Activated T-cell treated with anti-CD3 and anti-CD28 coated beads, Interleukin-2, amount 50 U/mL, for 72 hours (primary cell): ENCODE measurements around the gene RAE1. TPM values are rescaled to one million over a fixed set of nuclear protein-coding genes. Genes with fewer than 3 reads are reported as not detected.
"Not testable (repeated sequence)": the region's sequence is repeated elsewhere in the genome, so short reads cannot be mapped to it uniquely, and the experiment has no call there.

ENCODE experiments used
- ATAC-seq, 2 donors: fragments of 150-1000 bp; cut with Tn5 transposase; replicated peaks in 1 of 2; 2 replicates each; pipeline ENCODE4 v1.10.0; 2021; ENCODE audit warnings: moderate library complexity in 2 of 2, mild to moderate bottlenecking in 1 of 2
- DNase-seq, 2 donors: peaks; one replicate each; pipeline ENCODE4 v3.0.0; 2021 to 2022; ENCODE audit warnings: mixed read lengths in 1 of 2
- H3K27ac Mint-ChIP-seq: one replicate; pipeline ENCODE4 v1.8.0; 2022; ENCODE audit warnings: mild to moderate bottlenecking, moderate library complexity, mixed read lengths
- H3K27me3 Mint-ChIP-seq: one replicate; pipeline ENCODE4 v1.8.0; 2022; ENCODE audit warnings: low read depth, mixed read lengths
- H3K36me3 Mint-ChIP-seq, 2 donors: one replicate each; pipeline ENCODE4 v1.8.0; 2022; ENCODE audit warnings: mixed read lengths in 2 of 2, mild to moderate bottlenecking in 1 of 2; ENCODE audit not compliant: insufficient read depth in 2 of 2
- H3K4me1 Mint-ChIP-seq: one replicate; pipeline ENCODE4 v1.8.0; 2022; ENCODE audit warnings: low read depth, mixed read lengths
- H3K4me3 Mint-ChIP-seq, 2 donors: one replicate each; pipeline ENCODE4 v1.8.0; 2022; ENCODE audit warnings: mild to moderate bottlenecking in 2 of 2, mixed read lengths in 2 of 2, moderate library complexity in 2 of 2
- H3K9me3 Mint-ChIP-seq, 2 donors: one replicate each; pipeline ENCODE4 v1.8.0; 2022; ENCODE audit warnings: mixed read lengths in 2 of 2
- total RNA-seq, 2 donors: library from RNA; stranded (reverse); gene quantifications; one replicate each; pipeline ENCODE4 v1.2.3, GENCODE V29; 2022

The RAE1 gene
- total RNA-seq, 2 donors from 2014 or later: 47.6 to 54.2 TPM

DNA sequence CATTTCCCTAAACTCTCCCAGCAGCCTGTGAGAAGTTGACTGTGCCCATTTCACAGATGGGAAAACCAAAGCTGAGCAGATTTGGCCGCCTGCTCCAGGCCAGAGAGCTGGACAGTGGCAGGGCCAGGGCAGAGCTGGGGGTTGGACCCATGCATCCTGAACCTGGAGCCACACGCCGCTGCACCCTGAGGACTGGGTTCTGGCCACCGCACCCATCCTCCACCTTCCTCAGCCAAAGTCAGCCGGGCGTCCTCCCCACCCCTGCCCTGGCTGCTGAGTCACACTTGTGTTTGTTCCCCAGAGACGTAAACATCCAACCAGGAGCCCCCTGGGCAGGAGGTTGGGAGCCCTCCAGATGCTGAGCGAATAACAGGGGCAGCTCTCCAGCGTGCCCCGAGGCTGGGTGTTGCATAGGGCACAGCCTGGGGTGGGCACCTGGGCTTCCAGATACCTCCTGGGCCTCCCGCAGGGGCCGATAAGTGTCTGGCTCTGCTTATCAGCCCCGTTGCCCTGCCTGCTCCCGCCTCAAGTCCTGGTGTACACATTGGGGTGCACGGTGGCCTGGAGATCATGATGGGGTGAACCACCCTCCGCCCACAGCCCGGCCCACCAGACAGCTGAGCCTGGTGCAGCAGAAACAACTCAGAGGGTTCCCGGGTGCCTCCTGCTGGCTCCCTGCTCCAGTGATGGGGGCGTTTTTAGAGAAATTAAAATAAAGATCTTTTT is 64.0 kb downstream of the RAE1 start:
- no peak overlapping the region for H3K27ac Mint-ChIP-seq
- H3K36me3 Mint-ChIP-seq: no peaks in the 10 kb centered on the region
- DNase-seq (no peak), ATAC-seq (no peak)
- H3K9me3 Mint-ChIP-seq: peaks cover 0 to 2% of the 10 kb centered on the region in 2 donors
- H3K27me3 Mint-ChIP-seq: no peaks in the 10 kb centered on the region
- no peak overlapping the region for H3K4me3 Mint-ChIP-seq
- H3K4me1 Mint-ChIP-seq: no peaks in the 10 kb centered on the region

DNA sequence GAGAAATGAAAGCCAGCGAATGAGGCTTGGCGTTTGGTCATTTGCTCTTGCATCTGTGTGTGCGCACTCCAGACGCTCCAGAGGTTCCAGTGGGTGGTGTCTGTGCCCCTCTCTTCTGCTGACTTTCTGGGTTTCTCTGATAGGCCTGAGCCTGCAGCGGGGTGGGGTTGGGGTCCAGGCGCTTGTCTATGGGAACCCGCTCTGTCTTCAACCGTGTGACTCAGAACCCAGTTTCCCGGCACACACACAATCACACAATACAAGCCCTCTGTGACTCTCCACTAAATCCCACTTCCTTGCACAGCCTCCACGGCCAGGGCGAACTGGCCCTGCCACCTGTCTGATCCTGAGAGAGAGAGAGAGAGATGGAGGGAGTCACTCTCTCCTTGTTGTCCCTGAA is 64.7 kb downstream of the RAE1 start:
- no peak for DNase-seq
- H3K9me3 Mint-ChIP-seq: peaks cover 0 to 2% of the 10 kb centered on the region in 2 donors
- no peaks in the 10 kb centered on the region for H3K4me1 Mint-ChIP-seq
- no peaks in the 10 kb centered on the region for H3K36me3 Mint-ChIP-seq
- H3K27me3 Mint-ChIP-seq: no peaks in the 10 kb centered on the region
- H3K4me3 Mint-ChIP-seq: no peak overlapping the region
- no peak for ATAC-seq
- no peak overlapping the region for H3K27ac Mint-ChIP-seq

DNA sequence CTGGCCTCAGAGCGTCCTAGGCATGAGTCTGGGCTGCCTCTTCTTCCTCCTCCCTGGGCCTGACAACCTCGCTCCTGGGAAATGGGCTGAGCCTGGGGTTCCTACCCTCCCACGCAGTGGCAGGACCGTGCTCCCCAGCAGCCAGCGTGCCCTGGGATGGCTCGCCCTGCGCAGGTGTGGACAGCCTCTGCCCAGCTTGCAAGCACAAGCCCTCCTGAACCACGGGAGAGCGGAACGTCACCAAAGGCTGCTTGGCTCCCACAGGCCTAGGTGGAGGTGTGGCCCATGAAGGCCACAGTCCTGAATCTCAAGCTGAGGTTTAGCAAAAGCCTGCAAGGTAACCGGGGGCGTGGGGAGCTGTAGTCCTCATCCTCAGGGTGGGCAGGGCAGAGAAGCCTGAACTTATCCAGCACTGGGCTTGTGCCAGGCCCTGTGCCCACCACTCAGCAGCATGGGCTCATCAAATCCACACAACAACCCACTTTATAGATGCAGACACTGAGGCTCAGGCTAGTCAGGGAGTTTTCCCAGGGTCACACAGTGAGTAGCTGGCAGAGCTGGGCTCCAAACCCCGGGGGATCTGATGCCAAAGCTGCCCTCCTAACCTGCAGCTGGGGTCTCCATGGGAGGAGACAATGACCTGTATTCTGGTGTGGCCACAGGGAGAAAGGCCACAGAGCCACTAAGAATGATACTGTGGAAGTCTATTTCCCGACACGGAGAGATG is 65.4 kb downstream of the RAE1 start:
- Mint-ChIP-seq H3K27me3 (no peaks in the 10 kb centered on the region), H3K4me1 (no peaks in the 10 kb centered on the region), H3K4me3 (no peak overlapping the region), H3K36me3 (no peaks in the 10 kb centered on the region), H3K9me3 (peaks cover 0 to 2% of the 10 kb centered on the region in 2 donors), H3K27ac (no peak overlapping the region)
- ATAC-seq: no peak
- DNase-seq: no peak

DNA sequence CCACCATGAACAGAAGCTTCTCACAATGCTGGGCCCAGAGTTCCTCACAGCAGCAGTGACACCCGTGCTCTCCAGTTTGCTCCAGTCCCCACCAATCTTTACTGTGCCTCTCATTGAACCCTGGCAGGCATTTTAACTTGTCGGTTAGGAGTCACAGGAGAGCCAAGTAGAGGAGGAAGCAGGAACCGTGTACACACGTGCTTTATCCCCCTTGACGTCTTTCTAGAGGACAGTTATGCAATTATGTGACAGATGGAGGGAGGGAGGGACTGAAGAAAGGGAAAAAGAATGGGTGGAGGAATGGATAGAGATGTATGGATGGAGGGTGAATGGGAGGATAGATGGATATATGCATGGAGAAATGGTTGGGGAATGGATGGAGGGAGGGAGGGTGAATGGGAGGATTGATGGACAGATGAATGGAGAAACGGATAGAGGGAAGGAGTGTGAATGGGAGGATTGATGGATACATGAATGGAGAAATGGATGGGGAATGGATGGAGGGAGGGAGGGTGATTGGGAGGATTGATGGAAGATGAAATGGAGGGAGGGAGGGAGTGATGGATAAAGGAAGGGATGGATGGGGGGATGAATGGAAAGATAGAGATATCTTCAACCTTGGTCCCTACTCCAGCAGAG is 66.1 kb downstream of the RAE1 start:
- ATAC-seq (no peak), DNase-seq (no peak)
- Mint-ChIP-seq H3K4me1 (no peaks in the 10 kb centered on the region), H3K4me3 (no peak overlapping the region), H3K27me3 (no peaks in the 10 kb centered on the region), H3K9me3 (peaks cover 0 to 2% of the 10 kb centered on the region in 2 donors), H3K27ac (no peak overlapping the region), H3K36me3 (no peaks in the 10 kb centered on the region)

DNA sequence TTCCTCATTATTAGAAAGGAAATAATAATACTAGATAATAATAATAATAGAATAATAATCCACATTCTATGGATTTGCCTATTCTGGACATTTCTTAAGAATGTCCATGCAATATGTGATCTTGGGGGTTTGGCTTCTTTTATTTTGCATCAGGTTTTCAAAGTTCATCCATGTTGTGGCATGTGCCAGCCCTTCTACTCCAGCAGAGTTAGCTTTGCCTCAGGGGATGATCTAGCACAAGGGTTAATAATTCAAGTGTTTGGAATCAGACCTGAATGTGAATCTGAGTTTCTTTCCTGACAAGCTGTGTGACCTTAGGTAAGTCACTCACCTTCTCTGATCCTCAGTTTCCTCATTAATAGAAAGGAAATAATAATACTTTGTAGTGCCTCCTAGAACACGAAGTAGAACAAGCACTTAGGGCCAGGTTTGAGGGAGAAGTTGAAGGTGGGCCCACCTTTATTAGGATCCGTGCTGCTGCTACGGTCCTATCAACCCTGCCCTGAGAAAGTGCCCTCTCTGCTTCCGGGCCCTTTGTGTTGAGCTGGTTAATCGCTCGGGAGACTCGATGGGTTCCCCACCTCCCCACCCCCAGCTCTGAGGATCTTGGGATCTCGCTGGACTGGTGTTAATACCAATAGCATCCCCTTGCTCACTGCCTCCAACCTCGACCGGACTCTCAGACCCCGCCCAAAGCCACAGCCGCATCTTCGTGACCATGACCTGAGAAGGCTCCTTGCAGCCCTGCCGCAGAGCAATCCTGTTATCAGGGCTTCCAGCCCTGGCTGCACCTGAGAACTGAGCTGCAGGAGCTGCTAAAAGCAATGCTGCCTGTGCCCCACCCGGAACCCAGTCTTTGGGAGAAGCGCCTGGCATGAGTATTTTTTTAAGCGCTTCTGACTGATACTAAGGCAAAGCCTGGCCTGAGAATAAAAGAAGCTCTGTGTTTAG is 67.0 kb downstream of the RAE1 start:
- no peaks in the 10 kb centered on the region for H3K36me3 Mint-ChIP-seq
- DNase-seq (no peak), ATAC-seq (no peak)
- no peak overlapping the region for H3K4me3 Mint-ChIP-seq
- no peaks in the 10 kb centered on the region for H3K27me3 Mint-ChIP-seq
- H3K27ac Mint-ChIP-seq: no peak overlapping the region
- peaks cover 0 to 2% of the 10 kb centered on the region in 2 donors for H3K9me3 Mint-ChIP-seq
- H3K4me1 Mint-ChIP-seq: no peaks in the 10 kb centered on the region

DNA sequence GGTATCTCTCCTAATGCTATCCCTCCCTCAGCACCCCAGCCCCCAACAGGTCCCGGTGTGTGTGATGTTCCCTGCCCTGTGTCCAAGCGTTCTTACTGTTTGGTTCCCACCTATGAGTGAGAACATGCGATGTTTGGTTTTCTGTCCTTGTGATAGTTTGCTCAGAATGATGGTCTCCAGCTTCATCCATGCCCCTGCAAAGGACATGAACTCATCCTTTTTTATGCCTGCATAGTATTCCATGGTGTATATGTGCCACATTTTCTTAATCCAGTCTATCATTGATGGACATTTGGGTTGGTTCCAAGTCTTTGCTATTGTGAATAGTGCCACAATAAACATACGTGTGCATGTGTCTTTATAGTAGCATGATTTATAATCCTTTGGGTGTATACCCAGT is 68.4 kb downstream of the RAE1 start:
- not testable (repeated sequence) for H3K4me1 Mint-ChIP-seq, H3K4me3 Mint-ChIP-seq

DNA sequence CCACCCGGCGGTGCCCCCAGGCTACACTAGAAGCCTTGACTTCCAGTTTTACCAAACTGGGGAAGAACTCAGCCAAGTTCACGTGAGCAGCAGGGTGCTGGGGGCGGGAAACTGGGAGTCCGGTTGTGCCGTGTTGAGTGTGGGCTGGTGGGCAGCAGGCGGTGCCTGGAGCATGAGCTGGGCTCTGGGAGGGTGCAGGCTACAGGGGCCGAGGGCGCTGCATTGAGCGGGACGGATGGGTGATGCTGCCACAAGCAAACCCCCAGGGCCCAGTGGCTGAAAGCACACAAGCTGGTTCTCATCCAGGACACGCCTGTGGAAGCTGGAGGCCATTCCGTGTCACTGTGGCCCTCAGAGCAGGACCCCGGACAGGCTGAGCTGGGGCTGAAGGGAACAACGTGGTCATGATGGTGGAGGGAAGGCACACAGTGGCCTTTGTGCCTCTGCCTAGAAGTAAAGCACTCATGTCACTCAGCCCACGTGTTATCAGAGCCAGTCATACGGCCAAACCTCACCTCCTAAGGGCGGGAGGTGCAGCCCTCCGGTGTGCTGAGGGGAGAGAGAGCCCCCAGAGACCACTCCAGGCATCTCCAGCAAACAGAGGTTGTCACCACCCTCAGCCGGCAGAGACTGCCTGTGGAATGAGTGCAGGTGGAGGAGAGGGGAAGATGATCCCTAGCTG is 69.7 kb downstream of the RAE1 start:
- Mint-ChIP-seq H3K4me3 (no peak overlapping the region), H3K27ac (no peak overlapping the region), H3K4me1 (peaks cover 13% of the 10 kb centered on the region), H3K27me3 (no peaks in the 10 kb centered on the region), H3K36me3 (no peaks in the 10 kb centered on the region), H3K9me3 (peaks cover 0 to 2% of the 10 kb centered on the region in 2 donors)
- ATAC-seq (peak in 1 of 2 donors; percentile 23), DNase-seq (no peak)

More for the DNA sequence above, 68.4 kb downstream of the RAE1 start:
- DNase-seq, H3K27ac Mint-ChIP-seq, H3K9me3 Mint-ChIP-seq, H3K36me3 Mint-ChIP-seq, ATAC-seq, H3K27me3 Mint-ChIP-seq: not testable (repeated sequence)

DNA sequence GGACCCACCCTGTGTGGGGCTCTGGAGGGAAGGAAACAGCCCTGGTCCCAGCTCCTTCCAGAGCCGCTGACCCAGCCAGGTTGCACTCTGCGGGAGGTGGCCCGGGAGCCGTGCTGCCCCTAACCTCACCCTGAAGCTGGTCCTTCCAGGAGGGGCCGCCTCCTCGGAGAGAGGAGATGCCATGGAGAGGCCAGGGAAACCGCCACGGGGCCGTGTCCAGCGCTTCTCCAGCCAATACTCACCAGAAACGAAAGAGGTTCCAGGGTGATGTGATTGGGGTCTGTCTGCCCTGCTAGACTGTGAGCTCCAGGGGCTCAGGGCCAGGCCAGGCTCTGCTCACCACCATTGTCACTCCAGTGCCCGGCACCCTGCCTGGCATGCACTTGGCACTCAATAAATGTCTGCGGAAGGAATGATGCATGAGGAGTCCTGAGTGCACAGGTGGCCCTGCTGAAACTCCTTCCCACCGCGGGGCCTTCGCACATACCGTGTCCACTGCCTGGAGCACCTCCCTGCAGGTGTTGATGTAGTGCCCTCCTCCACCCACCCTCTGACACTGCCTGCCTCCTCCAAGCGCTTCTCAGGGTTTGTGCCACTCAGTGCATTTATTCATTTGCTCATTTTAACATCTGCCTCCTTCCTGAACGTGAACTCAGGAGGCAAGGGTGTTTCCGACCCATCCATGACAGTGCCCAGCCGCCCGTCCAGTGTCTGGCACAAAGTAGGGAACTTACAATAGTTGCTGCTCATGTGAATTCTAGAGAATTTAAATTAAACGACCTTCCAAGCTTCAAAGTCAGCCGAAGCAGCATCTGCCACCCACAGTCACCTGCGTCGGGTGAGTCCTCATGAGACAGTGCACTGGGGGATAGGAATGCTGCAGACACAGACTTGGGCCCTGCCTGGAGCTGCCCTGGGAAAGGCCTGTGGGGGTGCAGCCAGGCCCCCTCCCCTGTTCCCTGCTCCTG is 70.5 kb downstream of the RAE1 start:
- H3K4me3 Mint-ChIP-seq: no peak overlapping the region
- H3K27ac Mint-ChIP-seq: no peak overlapping the region
- peak in 1 of 2 donors; percentile 25 for ATAC-seq
- H3K36me3 Mint-ChIP-seq: no peaks in the 10 kb centered on the region
- DNase-seq: no peak
- H3K27me3 Mint-ChIP-seq: no peaks in the 10 kb centered on the region
- H3K9me3 Mint-ChIP-seq: peaks cover 0 to 2% of the 10 kb centered on the region in 2 donors
- H3K4me1 Mint-ChIP-seq: peaks cover 17% of the 10 kb centered on the region

DNA sequence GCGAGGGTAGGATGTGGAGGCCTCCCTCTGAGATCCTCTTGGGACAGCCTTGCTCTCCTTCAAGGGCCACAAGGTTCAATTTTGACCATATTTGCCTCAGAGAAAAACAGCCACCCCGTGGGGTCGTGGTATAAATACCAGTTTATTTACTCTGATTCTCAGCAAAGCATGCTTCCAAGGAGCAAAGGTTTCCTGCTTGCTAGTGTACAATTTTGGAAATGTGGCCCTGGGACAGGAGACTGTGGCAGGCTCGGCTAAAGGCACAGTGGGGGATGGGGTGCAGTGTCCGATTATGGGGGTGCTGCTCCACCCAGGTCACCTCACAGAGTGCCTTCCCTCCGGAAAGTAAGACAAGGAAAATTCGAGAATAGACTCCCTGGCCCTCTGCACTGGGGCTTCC is 71.2 kb downstream of the RAE1 start:
- no peak overlapping the region for H3K27ac Mint-ChIP-seq
- H3K4me3 Mint-ChIP-seq: no peak overlapping the region
- ATAC-seq: no peak
- H3K27me3 Mint-ChIP-seq: no peaks in the 10 kb centered on the region
- H3K9me3 Mint-ChIP-seq: peaks cover 0 to 2% of the 10 kb centered on the region in 2 donors
- DNase-seq: no peak
- H3K4me1 Mint-ChIP-seq: peaks cover 23% of the 10 kb centered on the region
- H3K36me3 Mint-ChIP-seq: no peaks in the 10 kb centered on the region

DNA sequence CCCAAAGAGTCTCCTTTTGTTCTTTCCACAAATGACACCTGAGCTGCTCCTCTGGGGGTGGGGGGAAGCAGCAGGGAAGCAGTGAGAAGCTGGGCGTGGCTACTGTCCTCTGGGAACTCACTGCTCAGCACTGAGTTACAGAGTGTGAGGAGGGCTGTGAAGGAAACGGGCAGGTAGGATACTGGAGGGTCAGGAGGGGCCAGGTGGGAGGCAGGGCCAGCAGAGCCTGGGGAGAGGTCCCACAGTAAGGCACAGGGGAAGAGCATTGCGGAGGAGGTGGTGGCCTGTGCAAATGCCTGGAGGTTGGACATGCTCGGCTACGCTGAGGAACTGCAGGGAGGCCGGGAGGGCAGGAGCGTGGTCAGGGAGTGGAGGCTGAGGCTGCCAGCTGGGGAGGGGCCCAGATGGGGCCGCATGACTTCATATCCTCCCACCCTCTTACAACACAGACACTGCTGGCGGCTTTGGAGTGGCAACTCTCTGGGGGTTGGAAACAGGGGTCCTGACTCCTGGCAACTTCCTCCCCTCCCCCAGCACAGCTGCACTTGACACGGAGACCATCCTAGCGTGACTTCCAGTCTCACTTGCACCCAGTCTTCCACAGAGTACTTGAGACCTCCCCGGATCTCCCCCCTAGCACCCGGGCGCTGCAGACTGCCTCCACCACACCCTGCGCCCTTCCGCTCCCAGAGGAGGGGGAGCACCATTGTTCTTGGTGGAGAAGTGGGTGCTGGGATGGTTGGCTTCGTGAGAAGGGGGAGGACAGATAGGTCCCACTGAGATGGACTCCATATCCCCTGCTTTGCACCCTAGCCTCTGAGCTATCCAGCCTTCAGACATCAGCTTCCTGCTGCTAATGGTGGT is 74.3 kb downstream of the RAE1 start:
- no peak overlapping the region for H3K4me3 Mint-ChIP-seq
- DNase-seq: no peak
- no peaks in the 10 kb centered on the region for H3K9me3 Mint-ChIP-seq
- H3K36me3 Mint-ChIP-seq: no peaks in the 10 kb centered on the region
- H3K27me3 Mint-ChIP-seq: no peaks in the 10 kb centered on the region
- no peak for ATAC-seq
- H3K27ac Mint-ChIP-seq: no peak overlapping the region
- peaks cover 36% of the 10 kb centered on the region for H3K4me1 Mint-ChIP-seq

DNA sequence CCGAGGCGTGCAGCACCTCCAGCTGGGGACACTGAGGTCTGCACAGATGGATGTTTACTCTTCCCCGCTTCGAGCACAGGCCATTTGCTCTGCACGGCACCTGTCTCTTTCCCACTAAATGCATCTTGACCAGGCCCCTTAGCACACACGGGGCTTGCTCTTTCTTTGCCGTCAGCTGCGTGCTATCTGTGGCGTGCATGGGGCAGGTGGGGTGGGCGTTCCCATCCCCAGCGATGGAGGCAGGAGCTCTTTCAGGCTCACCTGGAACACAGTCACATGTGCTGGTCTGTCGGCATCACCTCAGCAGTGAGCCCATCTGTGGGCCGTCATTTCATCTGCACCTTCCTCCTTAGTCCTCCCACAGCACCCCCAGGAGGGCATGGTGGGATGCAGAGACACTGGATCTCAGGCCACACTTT is 75.2 kb downstream of the RAE1 start:
- Mint-ChIP-seq H3K27ac (no peak overlapping the region), H3K9me3 (no peaks in the 10 kb centered on the region), H3K4me1 (peaks cover 36% of the 10 kb centered on the region), H3K27me3 (no peaks in the 10 kb centered on the region), H3K36me3 (no peaks in the 10 kb centered on the region), H3K4me3 (no peak overlapping the region)
- ATAC-seq (no peak), DNase-seq (no peak)
